HepG2 (cell line): Measurements from ENCODE around the gene OVAAL.

ENCODE experiments used
- CBX2 ChIP-seq, 2 experiments: fragments of 200-600 bp in 1 of 2; sonication (generic); formaldehyde crosslinking in 1 of 2; IDR thresholded peaks; 2 replicates each; pipeline versions ENCODE4 v1.7.0 to v1.8.1; 2018 to 2022; ENCODE audit warnings: low read depth in 2 of 2, low read length in 1 of 2, mild to moderate bottlenecking in 1 of 2, missing genetic modification reagents in 1 of 2
- CTCF ChIP-seq: sonication (generic); formaldehyde crosslinking; IDR thresholded peaks from 2 replicates; pipeline ENCODE4 v1.5.0; 2020; ENCODE audit warnings: mild to moderate bottlenecking, missing genetic modification reagents, moderate library complexity
- ZNF546 ChIP-seq: sonication (generic); formaldehyde crosslinking; conservative IDR thresholded peaks from 2 replicates; pipeline ENCODE4 v1.8.1; 2023; ENCODE audit warnings: mild to moderate bottlenecking, missing genetic modification reagents

GRCh38 chr1:180542838-180543145 lies 16.0 kb upstream of the OVAAL start:
- no peak for TF ChIP-seq ZNF546
- no peak for TF ChIP-seq CBX2 (IDR thresholded peaks at IDR 0.05; ENCODE audit: low read depth, low read length)
- TF ChIP-seq CBX2 (CRISPR knock-in tag; IDR thresholded peaks at IDR 0.05; ENCODE audit: low read depth) = no peak
- TF ChIP-seq CTCF (CRISPR knock-in tag) = no peak
